Subcutaneous abdominal adipose tissue (tissue), 5 donors: ENCODE measurements around the gene ITGAV.
A peak's percentile ranks its signal among the peaks of the same experiment; 100 is the strongest.

Experiments used
- H3K27ac ChIP-seq: one replicate; pipeline ENCODE4 v1.7.0; 2013; ENCODE audit warnings: low read depth, mild to moderate bottlenecking, inconsistent platforms, low read length, moderate library complexity
- H3K27me3 ChIP-seq, 5 donors: one replicate each; pipeline ENCODE4 v1.7.0; 2013; ENCODE audit warnings: low read length in 5 of 5, inconsistent platforms in 1 of 5; ENCODE audit not compliant: control insufficient read depth in 5 of 5, insufficient read depth in 4 of 5
- H3K36me3 ChIP-seq, 5 donors: one replicate each; pipeline ENCODE4 v1.7.0; 2013; ENCODE audit warnings: low read length in 5 of 5; ENCODE audit not compliant: control insufficient read depth in 5 of 5, insufficient read depth in 5 of 5
- H3K4me1 ChIP-seq, 5 donors: one replicate each; pipeline ENCODE4 v1.7.0; 2013; ENCODE audit warnings: low read length in 5 of 5, mild to moderate bottlenecking in 3 of 5, moderate library complexity in 1 of 5; ENCODE audit not compliant: control insufficient read depth in 5 of 5, insufficient read depth in 5 of 5
- H3K4me3 ChIP-seq, 5 donors: one replicate each; pipeline ENCODE4 v1.7.0; 2013; ENCODE audit warnings: low read length in 5 of 5, low read depth in 1 of 5
- H3K9ac ChIP-seq, 5 donors: one replicate each; pipeline ENCODE4 v1.7.0; 2013; ENCODE audit warnings: low read length in 5 of 5, mild to moderate bottlenecking in 4 of 5, moderate library complexity in 3 of 5
- H3K9me3 ChIP-seq, 5 donors: one replicate each; pipeline ENCODE4 v1.7.0; 2013; ENCODE audit warnings: low read length in 5 of 5; ENCODE audit not compliant: control insufficient read depth in 5 of 5
- donor health status: healthy.
- donor health status: healthy.
- donor health status: healthy.
- donor health status: healthy.
- donor health status: healthy.

The ITGAV gene

DNA sequence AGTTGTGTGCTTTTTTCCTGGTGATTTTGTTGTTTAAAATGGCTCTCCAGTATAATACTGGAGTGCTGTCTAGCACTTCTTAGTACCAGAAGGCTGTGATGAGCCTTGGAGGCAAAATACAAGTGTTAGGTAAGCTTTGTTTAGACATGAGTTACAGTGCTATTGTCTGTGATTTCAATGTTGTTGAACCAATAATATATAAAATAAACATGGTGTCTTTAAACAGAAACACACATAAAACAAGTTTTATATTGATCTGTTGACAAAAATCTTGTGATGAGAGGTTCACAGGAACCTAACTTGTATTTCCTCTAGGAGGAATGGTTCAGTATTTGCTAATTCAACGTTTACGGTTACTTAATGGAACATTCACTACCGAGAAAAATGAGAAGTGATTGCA lies 99.0 kb downstream of the ITGAV start:
- peaks cover 0 to 2% (median 0%) of the 10 kb centered on the region in 5 donors for H3K27me3 ChIP-seq
- H3K36me3 ChIP-seq, result no peaks in the 10 kb centered on the region
- H3K9ac ChIP-seq, result no peak overlapping the region
- H3K9me3 ChIP-seq, result peaks cover 3 to 11% (median 3%) of the 10 kb centered on the region in 5 donors
- H3K27ac ChIP-seq, result no peak overlapping the region
- no peak overlapping the region for H3K4me3 ChIP-seq
- H3K4me1 ChIP-seq, result peaks cover 0 to 5% (median 5%) of the 10 kb centered on the region in 5 donors

DNA sequence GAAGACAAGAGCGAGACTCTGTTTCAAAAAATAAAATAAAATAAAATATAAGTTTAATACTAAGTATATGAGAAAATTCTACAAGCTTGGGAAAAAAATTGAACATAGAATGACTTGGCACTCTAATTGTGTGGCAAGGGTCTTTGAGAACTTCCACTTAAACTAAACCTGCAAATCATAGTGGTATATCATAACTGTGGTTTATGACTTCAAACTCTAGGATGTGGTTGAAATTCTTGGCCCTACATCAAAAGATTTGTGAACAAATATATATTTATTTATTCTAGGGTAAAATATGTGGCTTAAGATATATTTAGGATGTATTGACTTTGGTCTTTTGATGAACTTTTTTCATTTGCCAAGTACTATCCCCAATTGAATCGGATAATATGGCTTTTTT lies 100.9 kb downstream of the ITGAV start:
- no peaks in the 10 kb centered on the region for H3K36me3 ChIP-seq
- H3K4me1 ChIP-seq, result peaks cover 0 to 19% (median 16%) of the 10 kb centered on the region in 5 donors
- H3K27ac ChIP-seq, result no peak overlapping the region

GRCh38 chr2:186691231-186691630 lies 101.4 kb downstream of the ITGAV start:
- Histone ChIP-seq H3K27me3 (peaks cover 0 to 3% (median 0%) of the 10 kb centered on the region in 5 donors), H3K4me3 (no peak overlapping the region), H3K27ac (no peak overlapping the region), H3K4me1 (peaks cover 0 to 19% (median 16%) of the 10 kb centered on the region in 5 donors), H3K36me3 (no peaks in the 10 kb centered on the region), H3K9me3 (peaks cover 3 to 11% (median 3%) of the 10 kb centered on the region in 5 donors), H3K9ac (no peak overlapping the region)

More for the DNA sequence above, 100.9 kb downstream of the ITGAV start:
- no peak overlapping the region for H3K9ac ChIP-seq
- peaks cover 0 to 3% (median 0%) of the 10 kb centered on the region in 5 donors for H3K27me3 ChIP-seq
- H3K4me3 ChIP-seq, result no peak overlapping the region
- peaks cover 3 to 11% (median 3%) of the 10 kb centered on the region in 5 donors for H3K9me3 ChIP-seq

DNA sequence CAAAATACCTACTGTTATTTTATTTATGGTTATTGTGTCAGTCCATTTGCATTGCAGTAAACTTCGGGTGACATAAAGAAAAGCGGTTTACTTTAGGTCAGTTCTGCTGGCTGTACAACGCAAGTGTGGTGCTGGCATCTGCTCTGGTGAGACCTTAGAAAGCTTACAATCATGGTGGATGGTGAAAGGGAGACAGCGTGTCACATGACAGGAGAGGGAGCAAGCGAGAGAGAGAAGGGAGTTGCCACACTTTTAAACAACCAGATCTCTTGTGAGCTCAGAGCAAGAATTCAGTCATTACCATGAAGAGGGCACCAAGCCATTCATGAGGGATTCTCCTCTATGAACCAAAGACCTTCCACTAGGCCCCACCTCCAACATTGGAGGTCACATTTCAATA lies 102.0 kb downstream of the ITGAV start:
- Histone ChIP-seq H3K9me3 (peaks cover 3 to 11% (median 3%) of the 10 kb centered on the region in 5 donors), H3K9ac (no peak overlapping the region), H3K36me3 (no peaks in the 10 kb centered on the region), H3K4me1 (peaks cover 0 to 19% (median 16%) of the 10 kb centered on the region in 5 donors), H3K27me3 (peaks cover 0 to 3% (median 0%) of the 10 kb centered on the region in 5 donors), H3K27ac (no peak overlapping the region), H3K4me3 (no peak overlapping the region)

DNA sequence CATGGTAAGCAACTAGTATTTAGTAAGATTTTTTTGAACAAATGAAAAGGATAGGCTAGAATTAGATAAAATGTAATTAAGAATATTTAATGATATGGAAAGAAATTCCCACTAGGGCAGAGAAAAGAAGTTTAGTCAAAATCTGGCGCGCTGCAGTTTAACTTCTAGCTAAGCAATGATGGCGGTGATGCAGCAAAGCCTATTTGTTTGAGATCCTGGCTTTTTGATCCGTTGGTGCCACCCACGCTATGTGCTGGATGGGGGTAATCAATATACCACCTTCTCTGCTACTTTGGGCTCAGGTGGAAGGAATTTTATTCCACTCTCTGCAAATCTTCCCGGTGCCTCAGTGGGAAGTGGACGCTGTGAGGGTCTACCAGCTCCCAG lies 103.6 kb downstream of the ITGAV start:
- no peaks in the 10 kb centered on the region for H3K36me3 ChIP-seq
- H3K9ac ChIP-seq, result peak overlapping the region in 3 of 5 donors; percentile 24 to 80 (median 77)
- peak overlapping the region; percentile 56 to 88 (median 84) for H3K4me3 ChIP-seq
- H3K9me3 ChIP-seq, result no peaks in the 10 kb centered on the region
- H3K27ac ChIP-seq, result no peak overlapping the region
- peaks cover 0 to 3% (median 0%) of the 10 kb centered on the region in 5 donors for H3K27me3 ChIP-seq
- peaks cover 0 to 19% (median 16%) of the 10 kb centered on the region in 5 donors for H3K4me1 ChIP-seq

DNA sequence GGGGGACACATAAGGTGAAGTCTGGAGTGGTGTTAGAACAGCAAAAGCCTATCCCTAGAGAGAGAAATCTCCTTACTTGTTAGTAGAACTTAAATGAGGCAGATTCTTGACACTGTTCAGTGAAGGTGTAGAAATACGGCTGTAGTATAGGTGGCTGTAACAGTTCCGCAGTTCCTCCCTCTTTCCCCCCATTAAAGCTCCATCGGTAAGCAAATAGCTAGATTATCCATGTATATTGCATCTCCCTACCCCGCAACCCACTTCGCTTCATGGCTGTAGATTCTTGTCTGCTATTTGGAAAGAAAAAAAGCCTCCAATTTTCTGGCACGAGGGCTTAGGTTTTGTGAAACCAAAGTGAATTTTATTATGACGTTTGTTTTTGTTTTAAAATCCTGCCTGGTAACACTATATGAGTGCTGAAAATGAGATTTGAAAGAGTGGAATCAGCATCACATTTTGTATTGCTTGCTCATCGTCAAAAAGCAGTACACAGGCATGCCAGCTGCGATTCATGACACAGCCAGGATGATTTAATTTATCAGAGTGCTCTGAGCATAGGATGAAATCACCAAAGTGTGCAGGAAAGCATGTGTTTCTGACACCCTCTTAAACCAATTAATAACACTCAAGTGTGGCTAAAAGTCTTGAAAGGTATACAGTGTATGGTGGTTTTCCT lies 105.4 kb downstream of the ITGAV start:
- Histone ChIP-seq H3K36me3 (no peaks in the 10 kb centered on the region), H3K27ac (no peak overlapping the region), H3K9me3 (no peaks in the 10 kb centered on the region), H3K9ac (peak overlapping the region in 3 of 5 donors; percentile 11 to 49 (median 19)), H3K4me3 (peak overlapping the region; percentile 38 to 88 (median 81)), H3K27me3 (peaks cover 0 to 3% (median 0%) of the 10 kb centered on the region in 5 donors), H3K4me1 (peaks cover 0 to 19% (median 16%) of the 10 kb centered on the region in 5 donors)

GRCh38 chr2:186696290-186696689 lies 106.4 kb downstream of the ITGAV start:
- H3K9me3 ChIP-seq, result no peaks in the 10 kb centered on the region
- no peaks in the 10 kb centered on the region for H3K36me3 ChIP-seq
- peaks cover 0 to 19% (median 16%) of the 10 kb centered on the region in 5 donors for H3K4me1 ChIP-seq
- H3K9ac ChIP-seq, result no peak overlapping the region
- H3K4me3 ChIP-seq, result no peak overlapping the region
- peaks cover 0 to 3% (median 0%) of the 10 kb centered on the region in 5 donors for H3K27me3 ChIP-seq
- no peak overlapping the region for H3K27ac ChIP-seq

GRCh38 chr2:186696804-186697203 lies 106.9 kb downstream of the ITGAV start:
- Histone ChIP-seq H3K9me3 (no peaks in the 10 kb centered on the region), H3K9ac (no peak overlapping the region)

DNA sequence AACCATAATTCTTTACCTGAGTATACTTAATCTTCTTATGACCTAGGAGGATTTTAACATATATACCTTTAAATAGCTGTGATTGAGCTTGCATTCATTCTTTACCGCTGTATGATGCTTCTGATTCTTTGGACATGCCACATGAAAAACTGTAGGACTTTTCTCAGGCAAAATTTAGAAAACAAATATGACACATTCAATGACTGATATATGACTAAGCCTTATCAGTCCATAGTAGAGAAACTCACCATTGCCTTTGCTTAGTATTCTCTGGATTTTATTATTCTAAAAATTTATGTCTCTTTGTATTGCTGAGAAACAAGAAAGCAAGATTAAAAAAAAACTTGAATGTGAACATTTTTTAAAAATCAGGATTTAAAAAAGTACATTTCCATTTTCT lies 107.7 kb downstream of the ITGAV start:
- no peak overlapping the region for H3K4me3 ChIP-seq
- H3K9ac ChIP-seq, result no peak overlapping the region
- peaks cover 0 to 3% (median 0%) of the 10 kb centered on the region in 5 donors for H3K27me3 ChIP-seq
- no peaks in the 10 kb centered on the region for H3K9me3 ChIP-seq
- H3K36me3 ChIP-seq, result no peaks in the 10 kb centered on the region
- H3K4me1 ChIP-seq, result peaks cover 0 to 19% (median 16%) of the 10 kb centered on the region in 5 donors
- H3K27ac ChIP-seq, result no peak overlapping the region

More at GRCh38 chr2:186696804-186697203, 106.9 kb downstream of the ITGAV start:
- Histone ChIP-seq H3K27ac (no peak overlapping the region), H3K4me3 (no peak overlapping the region), H3K4me1 (peaks cover 0 to 19% (median 16%) of the 10 kb centered on the region in 5 donors), H3K27me3 (peaks cover 0 to 3% (median 0%) of the 10 kb centered on the region in 5 donors), H3K36me3 (no peaks in the 10 kb centered on the region)

DNA sequence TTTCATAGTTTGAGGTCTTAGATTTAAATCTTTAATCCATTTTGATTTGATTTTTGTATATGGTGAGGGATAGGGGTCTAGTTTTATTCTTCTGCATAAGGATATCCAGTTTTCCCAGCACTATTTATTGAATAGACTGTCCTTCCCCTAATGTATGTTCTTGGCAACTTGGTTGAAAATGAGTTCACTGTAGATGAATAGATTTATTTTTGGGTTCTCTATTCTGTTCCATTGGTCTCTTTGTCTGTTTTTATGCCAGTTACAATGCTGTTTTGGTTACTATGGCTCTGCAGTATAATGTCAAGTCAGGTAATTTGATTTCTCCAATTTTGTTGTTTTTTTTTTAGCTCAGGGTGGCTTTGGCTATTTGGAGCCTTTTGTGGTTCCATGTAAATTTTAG lies 109.9 kb downstream of the ITGAV start:
- no peak overlapping the region for H3K9ac ChIP-seq
- no peaks in the 10 kb centered on the region for H3K9me3 ChIP-seq
- no peaks in the 10 kb centered on the region for H3K36me3 ChIP-seq
- no peak overlapping the region for H3K27ac ChIP-seq
- H3K27me3 ChIP-seq, result no peaks in the 10 kb centered on the region
- peaks cover 0 to 6% (median 5%) of the 10 kb centered on the region in 5 donors for H3K4me1 ChIP-seq
- H3K4me3 ChIP-seq, result no peak overlapping the region
